ENCODE results near the gene SNRPB.

SNRPB gene

GRCh38 chr20:2475850-2476741 lies 5.5 kb upstream of the SNRPB start:
- DNase-seq (ENCODE audit: extremely low read depth in 1 of 2, low read depth in 1 of 2) = no peak

- no peak for DNase-seq (ENCODE audit: extremely low read depth in 1 of 2, low read depth in 1 of 2)
Measured at GRCh38 chr20:2473516-2473915, 2.9 kb upstream of the SNRPB start.

GRCh38 chr20:2469991-2470422 lies 582 bp downstream of the SNRPB start:
- peak; percentile 22 to 32 for DNase-seq (ENCODE audit: extremely low read depth in 1 of 2, low read depth in 1 of 2)

GRCh38 chr20:2468581-2469407 lies 1.8 kb downstream of the SNRPB start:
- no peak for DNase-seq (ENCODE audit: extremely low read depth in 1 of 2, low read depth in 1 of 2)

- DNase-seq (ENCODE audit: extremely low read depth in 1 of 2, low read depth in 1 of 2) = no peak
Measured at GRCh38 chr20:2467412-2467811, 3.2 kb downstream of the SNRPB start.

GRCh38 chr20:2465100-2465499 lies 5.5 kb downstream of the SNRPB start:
- DNase-seq (ENCODE audit: extremely low read depth in 1 of 2, low read depth in 1 of 2) = no peak

- no peak for DNase-seq (ENCODE audit: extremely low read depth in 1 of 2, low read depth in 1 of 2)
Measured at GRCh38 chr20:2463616-2464365, 6.8 kb downstream of the SNRPB start.

GRCh38 chr20:2462484-2462883 lies 8.1 kb downstream of the SNRPB start:
- DNase-seq (ENCODE audit: extremely low read depth in 1 of 2, low read depth in 1 of 2) = no peak

GRCh38 chr20:2460752-2461424 lies 9.7 kb downstream of the SNRPB start:
- DNase-seq (ENCODE audit: extremely low read depth in 1 of 2, low read depth in 1 of 2) = no peak

GRCh38 chr20:2459981-2460751 lies 10.4 kb downstream of the SNRPB start:
- DNase-seq (ENCODE audit: extremely low read depth in 1 of 2, low read depth in 1 of 2) = no peak

- DNase-seq (ENCODE audit: extremely low read depth in 1 of 2, low read depth in 1 of 2) = no peak
Measured at GRCh38 chr20:2458919-2459499, 11.6 kb downstream of the SNRPB start.

- no peak for DNase-seq (ENCODE audit: extremely low read depth in 1 of 2, low read depth in 1 of 2)
Measured at GRCh38 chr20:2455771-2456497, 14.7 kb downstream of the SNRPB start.

GRCh38 chr20:2453792-2454191 lies 16.8 kb downstream of the SNRPB start:
- no peak for DNase-seq (ENCODE audit: extremely low read depth in 1 of 2, low read depth in 1 of 2)

GRCh38 chr20:2451939-2452732 lies 18.5 kb downstream of the SNRPB start:
- peak; percentile 22 to 42 for DNase-seq (ENCODE audit: extremely low read depth in 1 of 2, low read depth in 1 of 2)

GRCh38 chr20:2451422-2451821 lies 19.2 kb downstream of the SNRPB start:
- DNase-seq (ENCODE audit: extremely low read depth in 1 of 2, low read depth in 1 of 2) = no peak

GRCh38 chr20:2449386-2449785 lies 21.2 kb downstream of the SNRPB start:
- DNase-seq (ENCODE audit: extremely low read depth in 1 of 2, low read depth in 1 of 2) = no peak

GRCh38 chr20:2446845-2447244 lies 23.7 kb downstream of the SNRPB start:
- DNase-seq (ENCODE audit: extremely low read depth in 1 of 2, low read depth in 1 of 2) = no peak

GRCh38 chr20:2431185-2431584 lies 39.4 kb downstream of the SNRPB start:
- DNase-seq (ENCODE audit: extremely low read depth in 1 of 2, low read depth in 1 of 2) = no peak

Measured in activated CD8-positive, alpha-beta memory T cell treated with anti-CD3 and anti-CD28 coated beads for 1 hour (primary cell).